ENCODE data around the gene TMEM59. TPM values are rescaled to one million over a fixed set of nuclear protein-coding genes. Genes with fewer than 3 reads are reported as not detected.
"Not testable (repeated sequence)": the region's sequence is repeated elsewhere in the genome, so short reads cannot be mapped to it uniquely, and the experiment has no call there.

The TMEM59 gene
- total RNA-seq, 1 donor from 2014 or later: 337 TPM

DNA sequence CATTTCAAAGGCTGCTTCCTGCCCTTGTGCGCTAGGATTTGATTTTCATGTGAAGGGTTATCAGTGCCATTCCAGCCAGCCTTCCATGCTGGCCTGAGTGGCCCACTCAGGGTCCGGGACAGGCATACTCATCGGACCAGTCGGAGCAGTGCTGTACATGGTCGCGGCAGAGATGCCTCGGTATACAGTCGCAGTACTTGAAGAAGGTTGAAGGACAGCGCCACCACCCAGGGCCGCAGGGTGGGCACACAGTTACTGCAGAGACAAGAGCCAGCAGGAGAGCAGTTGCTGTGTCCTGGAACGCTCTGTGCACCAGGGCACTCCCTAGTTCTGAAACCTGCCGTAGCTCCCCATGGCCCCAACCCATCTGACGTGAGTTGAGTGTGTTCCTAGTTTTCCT lies 44.1 kb downstream of the TMEM59 start:
- Histone ChIP-seq H3K4me1 (no peaks in the 10 kb centered on the region), H3K27me3 (ENCODE audit: low read depth) (peaks cover 60% of the 10 kb centered on the region), H3K36me3 (no peaks in the 10 kb centered on the region), H3K4me3 (no peak overlapping the region), H3K27ac (replicated peaks) (no peak overlapping the region), H3K9me3 (replicated peaks) (no peaks in the 10 kb centered on the region)
- DNase-seq: no peak
- TF ChIP-seq, protein P1, sequence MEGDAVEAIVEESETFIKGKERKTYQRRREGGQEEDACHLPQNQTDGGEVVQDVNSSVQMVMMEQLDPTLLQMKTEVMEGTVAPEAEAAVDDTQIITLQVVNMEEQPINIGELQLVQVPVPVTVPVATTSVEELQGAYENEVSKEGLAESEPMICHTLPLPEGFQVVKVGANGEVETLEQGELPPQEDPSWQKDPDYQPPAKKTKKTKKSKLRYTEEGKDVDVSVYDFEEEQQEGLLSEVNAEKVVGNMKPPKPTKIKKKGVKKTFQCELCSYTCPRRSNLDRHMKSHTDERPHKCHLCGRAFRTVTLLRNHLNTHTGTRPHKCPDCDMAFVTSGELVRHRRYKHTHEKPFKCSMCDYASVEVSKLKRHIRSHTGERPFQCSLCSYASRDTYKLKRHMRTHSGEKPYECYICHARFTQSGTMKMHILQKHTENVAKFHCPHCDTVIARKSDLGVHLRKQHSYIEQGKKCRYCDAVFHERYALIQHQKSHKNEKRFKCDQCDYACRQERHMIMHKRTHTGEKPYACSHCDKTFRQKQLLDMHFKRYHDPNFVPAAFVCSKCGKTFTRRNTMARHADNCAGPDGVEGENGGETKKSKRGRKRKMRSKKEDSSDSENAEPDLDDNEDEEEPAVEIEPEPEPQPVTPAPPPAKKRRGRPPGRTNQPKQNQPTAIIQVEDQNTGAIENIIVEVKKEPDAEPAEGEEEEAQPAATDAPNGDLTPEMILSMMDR (IDR thresholded peaks at IDR 0.05; ENCODE audit: borderline replicate concordance): no peak
- intact Hi-C loops (cut with micrococcal nuclease): no loop called here

DNA sequence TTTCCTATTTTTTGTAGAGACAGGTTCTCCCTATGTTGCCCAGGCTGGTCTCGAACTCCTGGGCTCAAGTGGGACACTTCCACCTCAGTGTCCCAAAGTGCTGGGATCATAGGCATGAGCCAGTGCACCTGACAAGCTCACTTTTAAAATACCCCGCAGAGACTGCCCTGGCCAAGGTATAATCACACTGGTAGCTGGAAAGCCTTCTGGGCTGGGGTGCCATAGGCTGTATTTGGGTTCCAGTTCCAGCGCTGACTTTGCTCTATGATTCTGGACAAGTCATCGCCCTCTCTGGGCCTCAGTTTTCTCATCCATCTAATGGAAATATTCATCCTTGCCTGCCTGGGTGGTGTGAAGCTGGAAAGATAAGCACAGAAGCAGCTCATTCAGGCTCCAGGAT lies 45.4 kb downstream of the TMEM59 start:
- H3K4me3 ChIP-seq: no peak overlapping the region
- no peaks in the 10 kb centered on the region for H3K4me1 ChIP-seq
- DNase-seq: no peak
- intact Hi-C loops (cut with micrococcal nuclease): no loop called here
- no peaks in the 10 kb centered on the region for H3K36me3 ChIP-seq
- peaks cover 49% of the 10 kb centered on the region for H3K27me3 ChIP-seq (ENCODE audit: low read depth)
- no peak overlapping the region for H3K27ac ChIP-seq (replicated peaks)
- H3K9me3 ChIP-seq (replicated peaks): no peaks in the 10 kb centered on the region
- TF ChIP-seq, protein P1 (IDR thresholded peaks at IDR 0.05; ENCODE audit: borderline replicate concordance): no peak

DNA sequence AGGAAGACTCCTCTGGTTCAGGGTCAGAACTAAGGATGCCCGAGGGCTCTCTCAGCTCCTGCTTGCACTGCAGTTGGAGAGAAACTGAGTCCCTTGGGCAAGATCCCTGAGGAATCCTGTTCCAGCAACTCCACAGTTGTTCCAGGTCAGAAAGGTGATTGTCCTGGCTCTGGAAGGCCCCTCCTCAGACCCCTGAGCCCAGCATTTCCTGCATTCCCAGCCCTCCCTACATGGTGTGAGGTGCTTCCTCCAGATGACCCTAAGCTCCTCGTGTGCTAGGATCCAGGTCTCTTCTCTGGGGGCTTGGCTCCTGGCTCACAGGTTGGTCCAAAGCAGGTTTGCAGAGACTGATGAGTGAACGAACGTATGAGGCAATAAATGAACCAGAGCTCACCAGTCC lies 46.5 kb downstream of the TMEM59 start:
- Histone ChIP-seq H3K9me3 (replicated peaks) (no peaks in the 10 kb centered on the region), H3K4me1 (no peaks in the 10 kb centered on the region), H3K27me3 (ENCODE audit: low read depth) (peaks cover 44% of the 10 kb centered on the region), H3K27ac (replicated peaks) (no peak overlapping the region), H3K36me3 (no peaks in the 10 kb centered on the region), H3K4me3 (no peak overlapping the region)
- DNase-seq: no peak
- intact Hi-C loops (cut with micrococcal nuclease): no loop called here
- TF ChIP-seq, protein P1 (IDR thresholded peaks at IDR 0.05; ENCODE audit: borderline replicate concordance): no peak

DNA sequence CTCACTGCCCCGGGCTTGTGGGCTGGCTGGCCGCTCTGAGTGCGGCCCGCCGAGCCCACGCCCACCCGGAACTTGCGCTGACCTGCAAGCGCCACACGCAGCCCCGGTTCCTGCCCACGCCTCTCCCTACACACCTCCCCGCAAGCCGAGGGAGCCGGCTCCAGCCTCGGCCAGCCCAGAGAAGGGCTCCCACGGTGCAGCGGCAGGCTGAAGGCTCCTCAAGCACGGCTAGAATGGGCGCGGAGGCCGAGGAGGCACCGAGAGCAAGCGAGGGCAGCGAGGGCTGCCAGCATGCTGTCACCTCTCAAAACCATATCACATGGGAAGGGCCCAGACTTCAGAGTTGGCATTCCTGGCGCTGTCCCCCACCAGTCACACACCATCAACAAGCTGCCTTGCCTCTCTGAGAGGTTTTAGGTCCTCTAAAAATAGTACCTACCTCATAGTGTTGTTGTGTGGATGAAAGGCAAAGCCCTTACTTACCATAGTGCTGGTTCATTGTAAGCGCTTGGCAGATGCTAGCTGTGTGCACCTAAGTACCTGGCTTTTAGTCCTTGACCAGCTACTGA lies 48.4 kb downstream of the TMEM59 start:
- Histone ChIP-seq H3K4me3 (no peak overlapping the region), H3K36me3 (no peaks in the 10 kb centered on the region), H3K27me3 (ENCODE audit: low read depth) (peaks cover 30% of the 10 kb centered on the region), H3K4me1 (no peaks in the 10 kb centered on the region), H3K9me3 (replicated peaks) (no peaks in the 10 kb centered on the region), H3K27ac (replicated peaks) (no peak overlapping the region)
- TF ChIP-seq, protein P1 (IDR thresholded peaks at IDR 0.05; ENCODE audit: borderline replicate concordance): no peak
- intact Hi-C loops (cut with micrococcal nuclease): no loop called here
- DNase-seq: no peak

DNA sequence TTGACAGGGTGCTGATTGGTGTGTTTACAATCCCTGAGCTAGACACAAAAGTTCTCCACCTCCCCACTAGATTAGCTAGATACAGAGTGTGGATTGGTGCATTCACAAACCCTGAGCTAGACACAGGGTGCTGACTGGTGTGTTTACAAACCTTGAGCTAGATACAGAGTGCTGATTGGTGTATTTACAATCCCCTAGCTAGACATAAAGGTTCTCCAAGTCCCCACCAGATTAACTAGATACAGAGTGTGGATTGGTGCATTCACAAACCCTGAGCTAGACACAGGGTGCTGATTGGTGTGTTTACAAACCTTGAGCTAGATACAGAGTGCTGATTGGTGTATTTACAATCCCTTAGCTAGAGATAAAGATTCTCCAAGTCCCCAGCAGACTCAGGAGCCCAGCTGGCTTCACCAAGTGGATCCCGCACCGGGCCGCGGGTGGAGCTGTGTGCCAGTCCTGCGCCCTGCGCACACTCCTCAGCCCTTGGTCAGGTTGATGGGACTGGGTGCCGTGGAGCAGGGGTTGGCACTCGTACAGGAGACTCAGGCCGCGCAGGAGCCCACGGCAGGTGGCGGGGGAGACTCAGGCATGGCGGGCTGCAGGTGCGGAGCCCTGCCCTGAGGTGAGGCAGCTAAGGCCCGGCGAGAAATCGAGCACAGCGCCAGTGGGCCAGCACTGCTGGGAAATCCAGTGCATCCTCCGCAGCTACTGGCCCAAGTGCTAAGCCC lies 49.1 kb downstream of the TMEM59 start:
- H3K4me1 ChIP-seq; H3K36me3 ChIP-seq; intact Hi-C loops (cut with micrococcal nuclease); DNase-seq; H3K27ac ChIP-seq (replicated peaks); H3K9me3 ChIP-seq (replicated peaks); H3K4me3 ChIP-seq: not testable (repeated sequence)
- H3K27me3 ChIP-seq (ENCODE audit: low read depth): peaks cover 24% of the 10 kb centered on the region

DNA sequence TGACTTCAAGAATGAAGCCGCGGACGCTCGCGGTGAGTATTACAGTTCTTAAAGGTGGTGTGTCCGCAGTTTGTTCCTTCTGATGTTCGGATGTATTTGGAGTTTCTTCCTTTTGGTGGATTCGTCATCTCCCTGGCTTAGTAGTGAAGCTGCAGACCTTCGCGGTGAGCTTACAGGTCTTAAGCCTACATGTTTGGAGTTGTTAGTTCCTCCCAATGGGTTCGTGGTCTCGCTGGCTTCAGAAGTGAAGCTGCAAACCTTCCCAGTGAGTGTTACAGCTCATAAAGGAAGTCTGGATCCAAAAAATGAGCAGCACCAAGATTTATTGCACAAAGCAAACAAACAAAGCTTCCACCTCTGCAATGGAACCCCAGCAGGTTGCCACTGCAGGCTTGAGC lies 49.8 kb downstream of the TMEM59 start:
- H3K27me3 ChIP-seq (ENCODE audit: low read depth): peaks cover 17% of the 10 kb centered on the region
- no peak overlapping the region for H3K27ac ChIP-seq (replicated peaks)
- no peak for DNase-seq
- TF ChIP-seq, protein P1 (IDR thresholded peaks at IDR 0.05; ENCODE audit: borderline replicate concordance): no peak
- no peaks in the 10 kb centered on the region for H3K36me3 ChIP-seq
- no peaks in the 10 kb centered on the region for H3K4me1 ChIP-seq
- intact Hi-C loops (cut with micrococcal nuclease): no loop called here
- no peak overlapping the region for H3K4me3 ChIP-seq
- H3K9me3 ChIP-seq (replicated peaks): no peaks in the 10 kb centered on the region
